GM12878 (cell line): ENCODE measurements around the gene TEX54. TPM values are rescaled to one million over a fixed set of nuclear protein-coding genes. Genes with fewer than 3 reads are reported as not detected.

Source experiments
- BACH1 ChIP-seq: fragments of 450-650 bp; IDR thresholded peaks from 2 replicates; pipeline ENCODE4 v1.6.1; 2017; ENCODE audit warnings: mild to moderate bottlenecking, borderline replicate concordance
- EGR1 ChIP-seq, 2 experiments: IDR thresholded peaks; 1 replicate in 1 of 2; 2 replicates in 1 of 2; pipeline ENCODE4 v1.6.1; 2011 to 2012; ENCODE audit warnings: low read depth in 2 of 2, low read length in 2 of 2, borderline replicate concordance in 1 of 2, mild to moderate bottlenecking in 1 of 2, moderate library complexity in 1 of 2
- ESRRA ChIP-seq: IDR thresholded peaks from 2 replicates; pipeline ENCODE4 v1.6.1; 2012; ENCODE audit warnings: mild to moderate bottlenecking, low read length, improper control_type of control experiment
- IRF4 ChIP-seq: IDR thresholded peaks from 2 replicates; pipeline ENCODE4 v1.6.1; 2011; ENCODE audit warnings: low read depth, low read length
- MYB ChIP-seq: fragments of 150-350 bp; IDR thresholded peaks from 2 replicates; pipeline ENCODE4 v1.6.1; 2014; ENCODE audit warnings: mild to moderate bottlenecking, low read depth, low read length, borderline replicate concordance
- NFIC ChIP-seq: IDR thresholded peaks from 2 replicates; pipeline ENCODE4 v1.6.1; 2012; ENCODE audit warnings: low read depth, mild to moderate bottlenecking, inconsistent platforms, low read length, moderate library complexity
- POLR2A ChIP-seq: IDR thresholded peaks from 2 replicates; pipeline ENCODE4 v1.6.1; 2011; ENCODE audit warnings: low read depth, mild to moderate bottlenecking, low read length
- RAD21 ChIP-seq: IDR thresholded peaks from 2 replicates; pipeline ENCODE4 v1.6.1; 2011; ENCODE audit warnings: mild to moderate bottlenecking, low read depth, low read length, moderate library complexity; ENCODE audit not compliant: insufficient read depth
- SIX5 ChIP-seq: IDR thresholded peaks from 2 replicates; pipeline ENCODE4 v1.6.1; 2011; ENCODE audit warnings: mild to moderate bottlenecking, low read depth, low read length, moderate library complexity; ENCODE audit not compliant: severe bottlenecking
- SMARCA5 ChIP-seq: fragments of 450-650 bp; IDR thresholded peaks from 2 replicates; pipeline ENCODE4 v1.6.1; 2017; ENCODE audit warnings: mild to moderate bottlenecking
- SRF ChIP-seq, 2 experiments: IDR thresholded peaks; 2 replicates each; pipeline ENCODE4 v1.6.1; 2011; ENCODE audit warnings: low read depth in 2 of 2, low read length in 2 of 2, mild to moderate bottlenecking in 1 of 2, moderate library complexity in 1 of 2
- STAT1 ChIP-seq: fragments of 450-650 bp; conservative IDR thresholded peaks from 2 replicates; pipeline ENCODE4 v1.6.1; 2014; ENCODE audit warnings: antibody characterized with exemption, mild to moderate bottlenecking
- TAF1 ChIP-seq: IDR thresholded peaks from 2 replicates; pipeline ENCODE4 v1.6.1; 2011; ENCODE audit warnings: mild to moderate bottlenecking, low read depth, low read length, borderline replicate concordance
- ZNF217 ChIP-seq: fragments of 450-650 bp; IDR thresholded peaks from 2 replicates; pipeline ENCODE4 v1.6.1; 2017; ENCODE audit warnings: antibody characterized with exemption, mild to moderate bottlenecking
- polyA plus RNA-seq, 11 experiments: library from polyadenylated mRNA; depleted of rRNA in 4 of 11; unstranded in 6 of 11; stranded (reverse) in 5 of 11; fragments of >200 nt; fragmentation: Nextera tagmentation in 4 of 11; fragmentation: Illumina TruSeq in 1 of 11; extraction: Ambion mirVana in 4 of 11; extraction: Trizol in 1 of 11; gene quantifications; 1 replicate in 1 of 11; 2 replicates in 10 of 11; pipeline versions ENCODE4 v1.2.1 to v1.2.3, GENCODE V29; 2011 to 2016; ENCODE audit warnings: inconsistent platforms in 2 of 11, missing spikeins in 2 of 11, low read depth in 1 of 11
- total RNA-seq, 4 experiments: library from RNA; depleted of rRNA in 3 of 4; stranded (reverse); fragments of >200 nt in 3 of 4; fragmentation: Illumina TruSeq in 1 of 4; extraction: Trizol in 1 of 4; gene quantifications; 2 replicates each; pipeline versions ENCODE4 v1.2.1 to v1.2.3, GENCODE V29; 2013 to 2021
- TF ChIP-seq, protein P1 (sequence below): fragments of 450-650 bp; IDR thresholded peaks from 2 replicates; pipeline ENCODE4 v1.6.1; 2017; ENCODE audit warnings: mild to moderate bottlenecking, moderate library complexity
- TF ChIP-seq, protein P2 (sequence below): fragments of 450-650 bp; formaldehyde crosslinking; IDR thresholded peaks from 2 replicates; pipeline ENCODE4 v1.5.0; 2022; ENCODE audit warnings: mild to moderate bottlenecking, missing genetic modification characterization
- TF ChIP-seq, protein P3 (sequence below): IDR thresholded peaks from 2 replicates; pipeline ENCODE4 v1.6.1; 2012; ENCODE audit warnings: low read length, inconsistent platforms
- TF ChIP-seq, protein P4 (sequence below): fragments of 450-650 bp; IDR thresholded peaks from 2 replicates; pipeline ENCODE4 v1.6.1; 2017; ENCODE audit warnings: antibody characterized with exemption, mild to moderate bottlenecking, moderate library complexity

Gene TEX54
- total and polyA plus RNA-seq, 10 of the 15 experiments (the other 5 are each of a cell fraction or from before 2014, with no cell fraction given) = 0.38 to 0.68 (median 0.51) TPM; not detected in 7

DNA sequence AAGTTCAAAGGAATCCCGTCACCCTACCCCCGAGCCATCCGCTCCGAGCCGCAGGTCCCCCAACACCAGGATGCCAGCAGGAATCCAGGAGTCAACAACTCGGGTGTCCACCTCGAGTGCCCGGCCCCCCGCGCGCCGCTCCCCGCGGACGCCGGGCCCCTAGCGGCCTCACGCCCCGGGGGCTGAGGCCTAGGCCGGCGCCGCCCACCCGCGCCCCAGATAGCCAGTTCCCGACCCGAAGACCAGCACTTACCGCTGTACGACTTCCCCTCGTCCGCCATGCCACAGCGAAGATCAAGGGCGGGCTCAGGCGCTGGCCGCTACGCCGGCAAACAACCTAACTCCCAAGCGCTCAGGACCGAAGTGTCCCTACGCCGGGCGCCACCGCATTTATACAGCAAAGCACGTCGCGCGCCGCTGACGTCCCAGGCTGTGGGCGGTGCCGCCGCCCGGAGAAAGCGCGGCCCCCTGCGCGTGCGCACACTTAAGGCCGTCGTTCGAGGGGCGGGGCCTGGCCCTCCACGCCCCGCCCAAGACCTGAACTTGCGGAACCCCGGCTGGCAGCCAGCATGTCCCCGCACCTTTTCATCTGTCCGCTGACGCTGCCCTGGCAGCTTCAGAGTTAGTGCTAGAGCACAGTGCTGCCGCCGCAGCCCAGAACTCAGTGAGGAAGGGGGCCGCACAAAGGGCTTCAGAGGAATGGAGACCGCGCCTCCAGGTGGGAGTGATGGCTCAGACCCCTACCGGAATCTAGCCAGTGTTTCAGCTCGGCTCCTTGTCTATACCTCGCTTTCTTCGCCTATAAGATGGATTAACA lies 27.4 kb downstream of the TEX54 start, which contains the start of gene NXF1 (continued):
- TF ChIP-seq, protein P1, sequence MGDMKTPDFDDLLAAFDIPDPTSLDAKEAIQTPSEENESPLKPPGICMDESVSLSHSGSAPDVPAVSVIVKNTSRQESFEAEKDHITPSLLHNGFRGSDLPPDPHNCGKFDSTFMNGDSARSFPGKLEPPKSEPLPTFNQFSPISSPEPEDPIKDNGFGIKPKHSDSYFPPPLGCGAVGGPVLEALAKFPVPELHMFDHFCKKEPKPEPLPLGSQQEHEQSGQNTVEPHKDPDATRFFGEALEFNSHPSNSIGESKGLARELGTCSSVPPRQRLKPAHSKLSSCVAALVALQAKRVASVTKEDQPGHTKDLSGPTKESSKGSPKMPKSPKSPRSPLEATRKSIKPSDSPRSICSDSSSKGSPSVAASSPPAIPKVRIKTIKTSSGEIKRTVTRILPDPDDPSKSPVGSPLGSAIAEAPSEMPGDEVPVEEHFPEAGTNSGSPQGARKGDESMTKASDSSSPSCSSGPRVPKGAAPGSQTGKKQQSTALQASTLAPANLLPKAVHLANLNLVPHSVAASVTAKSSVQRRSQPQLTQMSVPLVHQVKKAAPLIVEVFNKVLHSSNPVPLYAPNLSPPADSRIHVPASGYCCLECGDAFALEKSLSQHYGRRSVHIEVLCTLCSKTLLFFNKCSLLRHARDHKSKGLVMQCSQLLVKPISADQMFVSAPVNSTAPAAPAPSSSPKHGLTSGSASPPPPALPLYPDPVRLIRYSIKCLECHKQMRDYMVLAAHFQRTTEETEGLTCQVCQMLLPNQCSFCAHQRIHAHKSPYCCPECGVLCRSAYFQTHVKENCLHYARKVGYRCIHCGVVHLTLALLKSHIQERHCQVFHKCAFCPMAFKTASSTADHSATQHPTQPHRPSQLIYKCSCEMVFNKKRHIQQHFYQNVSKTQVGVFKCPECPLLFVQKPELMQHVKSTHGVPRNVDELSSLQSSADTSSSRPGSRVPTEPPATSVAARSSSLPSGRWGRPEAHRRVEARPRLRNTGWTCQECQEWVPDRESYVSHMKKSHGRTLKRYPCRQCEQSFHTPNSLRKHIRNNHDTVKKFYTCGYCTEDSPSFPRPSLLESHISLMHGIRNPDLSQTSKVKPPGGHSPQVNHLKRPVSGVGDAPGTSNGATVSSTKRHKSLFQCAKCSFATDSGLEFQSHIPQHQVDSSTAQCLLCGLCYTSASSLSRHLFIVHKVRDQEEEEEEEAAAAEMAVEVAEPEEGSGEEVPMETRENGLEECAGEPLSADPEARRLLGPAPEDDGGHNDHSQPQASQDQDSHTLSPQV = no peak
- TF ChIP-seq SRF (IDR thresholded peaks at IDR 0.05; ENCODE audit: low read depth in 2 of 2, low read length in 2 of 2) (peak in 1 of 2 experiments; percentile 73; a peak in 1 of 4 replicates), BACH1 (peak; percentile 97), POLR2A (peak; percentile 100), RAD21 (no peak), EGR1 (IDR thresholded peaks at IDR 0.05; ENCODE audit: borderline replicate concordance in 1 of 2, low read depth in 2 of 2, low read length in 2 of 2) (peak in 1 of 2 experiments; percentile 69; a peak in 1 of 3 replicates), IRF4 (no peak), SIX5 (no peak), TAF1 (peak; percentile 99), ESRRA (no peak), SMARCA5 (peak; percentile 83), ZNF217 (peak; percentile 61; the same call in 1 of the 2 replicates), NFIC (no peak), STAT1 (peak; percentile 83), MYB (no peak)
- TF ChIP-seq, protein P2, sequence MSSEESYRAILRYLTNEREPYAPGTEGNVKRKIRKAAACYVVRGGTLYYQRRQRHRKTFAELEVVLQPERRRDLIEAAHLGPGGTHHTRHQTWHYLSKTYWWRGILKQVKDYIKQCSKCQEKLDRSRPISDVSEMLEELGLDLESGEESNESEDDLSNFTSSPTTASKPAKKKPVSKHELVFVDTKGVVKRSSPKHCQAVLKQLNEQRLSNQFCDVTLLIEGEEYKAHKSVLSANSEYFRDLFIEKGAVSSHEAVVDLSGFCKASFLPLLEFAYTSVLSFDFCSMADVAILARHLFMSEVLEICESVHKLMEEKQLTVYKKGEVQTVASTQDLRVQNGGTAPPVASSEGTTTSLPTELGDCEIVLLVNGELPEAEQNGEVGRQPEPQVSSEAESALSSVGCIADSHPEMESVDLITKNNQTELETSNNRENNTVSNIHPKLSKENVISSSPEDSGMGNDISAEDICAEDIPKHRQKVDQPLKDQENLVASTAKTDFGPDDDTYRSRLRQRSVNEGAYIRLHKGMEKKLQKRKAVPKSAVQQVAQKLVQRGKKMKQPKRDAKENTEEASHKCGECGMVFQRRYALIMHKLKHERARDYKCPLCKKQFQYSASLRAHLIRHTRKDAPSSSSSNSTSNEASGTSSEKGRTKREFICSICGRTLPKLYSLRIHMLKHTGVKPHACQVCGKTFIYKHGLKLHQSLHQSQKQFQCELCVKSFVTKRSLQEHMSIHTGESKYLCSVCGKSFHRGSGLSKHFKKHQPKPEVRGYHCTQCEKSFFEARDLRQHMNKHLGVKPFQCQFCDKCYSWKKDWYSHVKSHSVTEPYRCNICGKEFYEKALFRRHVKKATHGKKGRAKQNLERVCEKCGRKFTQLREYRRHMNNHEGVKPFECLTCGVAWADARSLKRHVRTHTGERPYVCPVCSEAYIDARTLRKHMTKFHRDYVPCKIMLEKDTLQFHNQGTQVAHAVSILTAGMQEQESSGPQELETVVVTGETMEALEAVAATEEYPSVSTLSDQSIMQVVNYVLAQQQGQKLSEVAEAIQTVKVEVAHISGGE (CRISPR knock-in tag) = no peak
- TF ChIP-seq, protein P3, sequence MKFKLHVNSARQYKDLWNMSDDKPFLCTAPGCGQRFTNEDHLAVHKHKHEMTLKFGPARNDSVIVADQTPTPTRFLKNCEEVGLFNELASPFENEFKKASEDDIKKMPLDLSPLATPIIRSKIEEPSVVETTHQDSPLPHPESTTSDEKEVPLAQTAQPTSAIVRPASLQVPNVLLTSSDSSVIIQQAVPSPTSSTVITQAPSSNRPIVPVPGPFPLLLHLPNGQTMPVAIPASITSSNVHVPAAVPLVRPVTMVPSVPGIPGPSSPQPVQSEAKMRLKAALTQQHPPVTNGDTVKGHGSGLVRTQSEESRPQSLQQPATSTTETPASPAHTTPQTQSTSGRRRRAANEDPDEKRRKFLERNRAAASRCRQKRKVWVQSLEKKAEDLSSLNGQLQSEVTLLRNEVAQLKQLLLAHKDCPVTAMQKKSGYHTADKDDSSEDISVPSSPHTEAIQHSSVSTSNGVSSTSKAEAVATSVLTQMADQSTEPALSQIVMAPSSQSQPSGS = no peak
- TF ChIP-seq, protein P4, sequence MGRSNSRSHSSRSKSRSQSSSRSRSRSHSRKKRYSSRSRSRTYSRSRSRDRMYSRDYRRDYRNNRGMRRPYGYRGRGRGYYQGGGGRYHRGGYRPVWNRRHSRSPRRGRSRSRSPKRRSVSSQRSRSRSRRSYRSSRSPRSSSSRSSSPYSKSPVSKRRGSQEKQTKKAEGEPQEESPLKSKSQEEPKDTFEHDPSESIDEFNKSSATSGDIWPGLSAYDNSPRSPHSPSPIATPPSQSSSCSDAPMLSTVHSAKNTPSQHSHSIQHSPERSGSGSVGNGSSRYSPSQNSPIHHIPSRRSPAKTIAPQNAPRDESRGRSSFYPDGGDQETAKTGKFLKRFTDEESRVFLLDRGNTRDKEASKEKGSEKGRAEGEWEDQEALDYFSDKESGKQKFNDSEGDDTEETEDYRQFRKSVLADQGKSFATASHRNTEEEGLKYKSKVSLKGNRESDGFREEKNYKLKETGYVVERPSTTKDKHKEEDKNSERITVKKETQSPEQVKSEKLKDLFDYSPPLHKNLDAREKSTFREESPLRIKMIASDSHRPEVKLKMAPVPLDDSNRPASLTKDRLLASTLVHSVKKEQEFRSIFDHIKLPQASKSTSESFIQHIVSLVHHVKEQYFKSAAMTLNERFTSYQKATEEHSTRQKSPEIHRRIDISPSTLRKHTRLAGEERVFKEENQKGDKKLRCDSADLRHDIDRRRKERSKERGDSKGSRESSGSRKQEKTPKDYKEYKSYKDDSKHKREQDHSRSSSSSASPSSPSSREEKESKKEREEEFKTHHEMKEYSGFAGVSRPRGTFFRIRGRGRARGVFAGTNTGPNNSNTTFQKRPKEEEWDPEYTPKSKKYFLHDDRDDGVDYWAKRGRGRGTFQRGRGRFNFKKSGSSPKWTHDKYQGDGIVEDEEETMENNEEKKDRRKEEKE = peak; percentile 66; the same call in 1 of the 2 replicates
